Transverse colon (tissue), 3 donors: ENCODE data around the gene A4GALT.

ENCODE experiments used
- CTCF ChIP-seq, 5 experiments: fragments of 200-600 bp in 3 of 5; fragments of 450-650 bp in 2 of 5; sonication (generic) in 3 of 5; IDR thresholded peaks; 1 replicate in 2 of 5; 2 replicates in 3 of 5; pipeline ENCODE4 v1.5.1; 2016 to 2017; ENCODE audit warnings: antibody characterized with exemption in 5 of 5, inconsistent platforms in 3 of 5, mild to moderate bottlenecking in 2 of 5, moderate library complexity in 1 of 5
- POLR2A ChIP-seq: fragments of 450-650 bp; IDR thresholded peaks from one replicate; pipeline ENCODE4 v1.6.1; 2016; ENCODE audit warnings: antibody characterized with exemption, mild to moderate bottlenecking, moderate library complexity

- TF ChIP-seq POLR2A (no peak), CTCF (IDR thresholded peaks at IDR 0.05) (no peak)
These were observed 911 bp downstream of the A4GALT start for GRCh38 chr22:42719656-42720262.
